Measurements from ENCODE around the gene GTSF1L.

GRCh38 chr20:43771503-43772190, 44.8 kb upstream of the GTSF1L start:
- TF ChIP-seq EZH2phosphoT487 (IDR thresholded peaks at IDR 0.05; ENCODE audit: insufficient read depth, low read depth) (no peak), EZH2 (IDR thresholded peaks at IDR 0.05; ENCODE audit: insufficient read depth, poor library complexity, severe bottlenecking) (no peak)

All from GM23248 (cell line).